ENCODE results near the gene TRDMT1.

DNA sequence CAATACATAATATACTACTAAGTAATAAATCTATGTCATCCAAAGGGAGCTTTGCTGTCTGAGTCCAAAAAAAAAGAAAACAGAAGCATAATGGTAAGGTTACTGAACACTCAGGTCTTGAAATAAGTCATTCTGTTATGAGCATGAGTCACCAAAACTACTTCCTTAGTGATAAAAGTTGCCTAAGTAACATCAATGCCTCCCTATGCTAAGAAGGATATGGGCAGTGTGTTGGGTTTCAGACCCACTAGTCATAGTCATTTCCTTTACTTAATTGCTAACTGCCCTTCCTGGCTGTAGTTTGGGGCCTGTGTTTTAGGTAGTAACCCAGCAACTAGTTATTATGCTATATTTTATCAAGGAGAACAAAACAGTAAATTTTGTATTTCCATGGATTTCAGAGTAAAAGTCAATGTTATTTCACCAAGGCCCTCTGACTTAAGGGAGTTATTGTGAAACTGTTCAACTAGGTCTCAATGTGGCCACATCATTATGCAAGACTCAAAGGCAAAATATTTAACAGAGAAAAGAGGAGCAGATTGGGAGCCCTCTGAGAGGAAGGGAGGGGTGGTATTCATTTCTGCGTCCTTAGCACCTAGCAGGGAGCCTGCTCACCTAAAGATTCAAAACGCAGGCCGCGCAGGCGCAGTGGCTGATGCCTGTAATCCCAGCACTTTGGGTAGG, 14.9 kb upstream of the TRDMT1 start:
- no peak for TF ChIP-seq RAD21 (conservative IDR thresholded peaks at IDR 0.05)
- TF ChIP-seq, protein P1, sequence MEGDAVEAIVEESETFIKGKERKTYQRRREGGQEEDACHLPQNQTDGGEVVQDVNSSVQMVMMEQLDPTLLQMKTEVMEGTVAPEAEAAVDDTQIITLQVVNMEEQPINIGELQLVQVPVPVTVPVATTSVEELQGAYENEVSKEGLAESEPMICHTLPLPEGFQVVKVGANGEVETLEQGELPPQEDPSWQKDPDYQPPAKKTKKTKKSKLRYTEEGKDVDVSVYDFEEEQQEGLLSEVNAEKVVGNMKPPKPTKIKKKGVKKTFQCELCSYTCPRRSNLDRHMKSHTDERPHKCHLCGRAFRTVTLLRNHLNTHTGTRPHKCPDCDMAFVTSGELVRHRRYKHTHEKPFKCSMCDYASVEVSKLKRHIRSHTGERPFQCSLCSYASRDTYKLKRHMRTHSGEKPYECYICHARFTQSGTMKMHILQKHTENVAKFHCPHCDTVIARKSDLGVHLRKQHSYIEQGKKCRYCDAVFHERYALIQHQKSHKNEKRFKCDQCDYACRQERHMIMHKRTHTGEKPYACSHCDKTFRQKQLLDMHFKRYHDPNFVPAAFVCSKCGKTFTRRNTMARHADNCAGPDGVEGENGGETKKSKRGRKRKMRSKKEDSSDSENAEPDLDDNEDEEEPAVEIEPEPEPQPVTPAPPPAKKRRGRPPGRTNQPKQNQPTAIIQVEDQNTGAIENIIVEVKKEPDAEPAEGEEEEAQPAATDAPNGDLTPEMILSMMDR (IDR thresholded peaks at IDR 0.05; ENCODE audit: poor library complexity, severe bottlenecking) = no peak
